ENCODE data around the gene LEAP2. TPM values are rescaled to one million over a fixed set of nuclear protein-coding genes. Genes with fewer than 3 reads are reported as not detected.

LEAP2 gene, protein sequence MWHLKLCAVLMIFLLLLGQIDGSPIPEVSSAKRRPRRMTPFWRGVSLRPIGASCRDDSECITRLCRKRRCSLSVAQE
- total RNA-seq (2012; rRNA removed) (under 0.01 TPM in 2 replicates), polyA plus RNA-seq (2012; rRNA removed) (0.23 and 0.36 TPM in 2 replicates), Bru-seq, nascent RNA (percentile 26 among the genes with signal in this experiment), BruChase-seq, experiment 1, labeled RNA remaining after a 6-hour chase (percentile 37 among the genes with signal in this experiment), BruChase-seq, experiment 2, labeled RNA remaining after a 2-hour chase (percentile 37 among the genes with signal in this experiment)
- polyA plus RNA-seq (2012; cell fraction: cytosol; rRNA removed): 0.04 and 0.10 TPM in 2 replicates
- 0.55 and 3.5 TPM in 2 replicates for polyA plus RNA-seq (2012; cell fraction: nucleus; rRNA removed; ENCODE audit: low replicate concordance)
- long read RNA-seq, partial matches to known transcripts: 0 of 1 reads
- long read RNA-seq, other reads (novel, unspliced or antisense): 1 of 1 reads

- no peak within 1 kb of the TSS for H4K8ac ChIP-seq (ENCODE audit: low read depth in 2 of 2, low read length in 2 of 2)
- no peak within 1 kb of the TSS for H2BK20ac ChIP-seq (ENCODE audit: low read depth, low read length)
- no peak within 1 kb of the TSS for H2AK5ac ChIP-seq (ENCODE audit: low read depth, low read length)
- no peak for ATAC-seq (ENCODE audit: low read depth)
- H2BK120ac ChIP-seq (ENCODE audit: low read depth, low read length): no peak within 1 kb of the TSS
- in situ Hi-C loops (cut with MboI; ENCODE audit: low sequenced_read_pairs): no loop called here
- no peak within 1 kb of the TSS for H3K23ac ChIP-seq (ENCODE audit: low read depth, low read length)
- DNase-seq: peak; percentile 39
- no peak within 1 kb of the TSS for H3K4me2 ChIP-seq (ENCODE audit: low read depth, low read length)
- no peak within 1 kb of the TSS for H3K27ac ChIP-seq (ENCODE audit: insufficient read depth, low read length)
- no peaks in the 10 kb centered on the region for H3K27me3 ChIP-seq (ENCODE audit: control insufficient read depth, insufficient read depth, low read length)
- H3K4ac ChIP-seq (ENCODE audit: low read depth, low read length): no peak within 1 kb of the TSS
- dilution Hi-C loops (cut with HindIII; ENCODE audit: low sequenced_read_pairs, unreplicated experiment): no loop called here
- H2AFZ ChIP-seq (replicated peaks; ENCODE audit: low read length, poor library complexity): no peak within 1 kb of the TSS
- H3K9me3 ChIP-seq (ENCODE audit: control insufficient read depth, insufficient read depth, low read length): no peaks in the 10 kb centered on the region
- no CpG with 5 or more reads among the region's 6 CpGs for WGBS, 2 experiments (ENCODE audit: extremely low coverage in 2 of 2, insufficient read length in 1 of 2)
- H3K4me1 ChIP-seq (ENCODE audit: control insufficient read depth, insufficient read depth, low read length): peaks cover 3% of the 10 kb centered on the region; the same call in 1 of the 2 replicates
- no peak within 1 kb of the TSS for H3K14ac ChIP-seq (replicated peaks; ENCODE audit: low read depth, low read length)
- peaks cover 20% of the 10 kb centered on the region; the same call in 1 of the 2 replicates for H3K9me1 ChIP-seq (ENCODE audit: insufficient read depth, low read length)
- no TSS peak for BruUV-seq (replicated peaks)
- TF ChIP-seq FOS (IDR thresholded peaks at IDR 0.05; ENCODE audit: low read depth, low read length) (no peak), MAZ (IDR thresholded peaks at IDR 0.05; ENCODE audit: borderline replicate concordance, low read depth, low read length) (no peak), RFX5 (IDR thresholded peaks at IDR 0.05; ENCODE audit: low read depth, low read length) (no peak), NFE2L2 (IDR thresholded peaks at IDR 0.05; ENCODE audit: low read depth, low read length) (no peak), CEBPB (IDR thresholded peaks at IDR 0.05; ENCODE audit: low read depth, low read length) (no peak), POLR2A (IDR thresholded peaks at IDR 0.05; ENCODE audit: low read depth, low read length) (no peak), BHLHE40 (IDR thresholded peaks at IDR 0.05; ENCODE audit: low read depth, low read length) (no peak)
- TF ChIP-seq, protein P1, sequence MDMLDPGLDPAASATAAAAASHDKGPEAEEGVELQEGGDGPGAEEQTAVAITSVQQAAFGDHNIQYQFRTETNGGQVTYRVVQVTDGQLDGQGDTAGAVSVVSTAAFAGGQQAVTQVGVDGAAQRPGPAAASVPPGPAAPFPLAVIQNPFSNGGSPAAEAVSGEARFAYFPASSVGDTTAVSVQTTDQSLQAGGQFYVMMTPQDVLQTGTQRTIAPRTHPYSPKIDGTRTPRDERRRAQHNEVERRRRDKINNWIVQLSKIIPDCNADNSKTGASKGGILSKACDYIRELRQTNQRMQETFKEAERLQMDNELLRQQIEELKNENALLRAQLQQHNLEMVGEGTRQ (IDR thresholded peaks at IDR 0.05; ENCODE audit: low read depth, low read length): no peak
- H3K56ac ChIP-seq (ENCODE audit: extremely low read depth, insufficient read depth, low read length): no peak within 1 kb of the TSS
- intact Hi-C loops (cut with micrococcal nuclease): no loop called here
- H2BK15ac ChIP-seq (ENCODE audit: low read depth, low read length): no peak within 1 kb of the TSS
- H3K4me3 ChIP-seq (ENCODE audit: insufficient read depth, low read depth, low read length): no peak within 1 kb of the TSS
- CTCF ChIA-PET: interaction anchor here (0.6 to 1.3 kb wide), 5 partner anchors 10 to 223 kb away, joined by 3 to 5 read pairs (median 4); partner anchors contain the start of gene SHROOM1
- H3K9ac ChIP-seq (ENCODE audit: low read depth, low read length): no peak within 1 kb of the TSS
- peaks cover 28% of the 10 kb centered on the region for H3K36me3 ChIP-seq (ENCODE audit: control insufficient read depth, insufficient read depth, low read length)
- no peak within 1 kb of the TSS; the same call in 1 of the 2 replicates for H4K91ac ChIP-seq (ENCODE audit: insufficient read depth, low read depth, low read length)
- no peak within 1 kb of the TSS for H4K5ac ChIP-seq (ENCODE audit: low read depth, low read length)
- no peak within 1 kb of the TSS for H3K18ac ChIP-seq (ENCODE audit: low read depth, low read length)
- H2BK5ac ChIP-seq (ENCODE audit: low read depth, low read length, poor library complexity, severe bottlenecking): peak within 1 kb of the TSS; percentile 6
- H2AK9ac ChIP-seq (replicated peaks; ENCODE audit: low read depth, low read length, poor library complexity): no peak within 1 kb of the TSS
- H3K79me1 ChIP-seq (ENCODE audit: low read depth in 1 of 2, low read length in 2 of 2): peaks cover 0 to 51% of the 10 kb centered on the region in 2 experiments; a peak in 3 of 4 replicates
- peaks cover 13% of the 10 kb centered on the region for H4K20me1 ChIP-seq (ENCODE audit: insufficient read depth, low read length)
- POLR2A ChIA-PET (ENCODE audit: unreplicated experiment): no interaction called here
These were observed at the start of gene LEAP2 for GRCh38 chr5:132873119-132873929. LEAP2 (plus strand) TSS chr5:132873668; CDS start chr5:132873695, 27 bp downstream.
